Activated T-helper 1 cell treated with anti-CD3 and anti-CD28 coated beads, Interleukin-2, amount 50 U/mL, for 16 hours (primary cell): ENCODE data around the gene CCT5.
A peak's percentile ranks its signal among the peaks of the same experiment; 100 is the strongest.
"Not testable (repeated sequence)": the region's sequence is repeated elsewhere in the genome, so short reads cannot be mapped to it uniquely, and the experiment has no call there.

Experiments used
- DNase-seq, 2 donors: peaks; one replicate each; pipeline ENCODE4 v3.0.0-alpha.2; 2020; ENCODE audit warnings: low read depth in 1 of 2, low spot score in 1 of 2

Gene CCT5

GRCh38 chr5:10275991-10276390, 25.9 kb downstream of the CCT5 start:
- DNase-seq = no peak

GRCh38 chr5:10276691-10277090, 26.6 kb downstream of the CCT5 start:
- no peak for DNase-seq

- DNase-seq = no peak
These were observed 27.9 kb downstream of the CCT5 start for GRCh38 chr5:10277773-10278630.

GRCh38 chr5:10278658-10279279, 28.7 kb downstream of the CCT5 start:
- DNase-seq = no peak

GRCh38 chr5:10279328-10279727, 29.2 kb downstream of the CCT5 start:
- no peak for DNase-seq

- no peak for DNase-seq
These were observed 30.0 kb downstream of the CCT5 start for GRCh38 chr5:10279925-10280720.

- DNase-seq = peak; percentile 59 to 63
These were observed 34.0 kb downstream of the CCT5 start for GRCh38 chr5:10283927-10284635.

GRCh38 chr5:10285362-10285761, 35.3 kb downstream of the CCT5 start:
- not testable (repeated sequence) for DNase-seq

GRCh38 chr5:10286162-10286861, 36.2 kb downstream of the CCT5 start:
- DNase-seq = no peak

- no peak for DNase-seq
These were observed 36.8 kb downstream of the CCT5 start for GRCh38 chr5:10286862-10287227.

- DNase-seq = peak; percentile 14 to 23
These were observed 38.6 kb downstream of the CCT5 start for GRCh38 chr5:10288592-10289219.

- no peak for DNase-seq
These were observed 39.3 kb downstream of the CCT5 start for GRCh38 chr5:10289353-10289752.

- DNase-seq = no peak
These were observed 39.9 kb downstream of the CCT5 start for GRCh38 chr5:10289991-10290390.

GRCh38 chr5:10290438-10290837, 40.4 kb downstream of the CCT5 start:
- no peak for DNase-seq

- DNase-seq = no peak
These were observed 41.7 kb downstream of the CCT5 start for GRCh38 chr5:10291692-10292339.

GRCh38 chr5:10293907-10294662, 44.0 kb downstream of the CCT5 start:
- DNase-seq = no peak

- DNase-seq = no peak
These were observed 45.7 kb downstream of the CCT5 start for GRCh38 chr5:10295619-10296326.

GRCh38 chr5:10297646-10298204, 47.6 kb downstream of the CCT5 start:
- DNase-seq = no peak
